PC-9 (cell line): ENCODE measurements around the gene RLIM. TPM values are rescaled to one million over a fixed set of nuclear protein-coding genes. Genes with fewer than 3 reads are reported as not detected.
A peak's percentile ranks its signal among the peaks of the same experiment; 100 is the strongest.

Source experiments
- BruUV-seq: library from RNA; stranded (reverse); fragments of 400-500 nt; replicated peaks from 2 replicates; lab custom pipeline; 2021; lab: Mats Ljungman, UMichigan
- CTCF ChIA-PET: fragments of 300-600 bp; sonication (Branson Sonifier 250); formaldehyde crosslinking; loops from one replicate; lab custom pipeline; 2022; ENCODE audit warnings: antibody characterized with exemption; lab: Charles Lee
- POLR2A ChIA-PET: fragments of 300-600 bp; sonication (Branson Sonifier 250); formaldehyde crosslinking; loops from one replicate; lab custom pipeline; 2022; ENCODE audit warnings: antibody characterized with exemption; ENCODE audit not compliant: unreplicated experiment; lab: Charles Lee
- DNase-seq, 2 experiments: peaks; one replicate each; pipeline versions ENCODE4 v3.0.0 to v3.0.0-alpha.2; 2015 to 2022; ENCODE audit warnings: mixed read lengths in 1 of 2
- H2AFZ ChIP-seq: fragments of 200-600 bp; sonication (generic); 2 replicates; pipeline ENCODE4 v1.8.1; 2017; ENCODE audit warnings: antibody characterized with exemption
- H3F3A ChIP-seq: fragments of 200-600 bp; sonication (generic); 2 replicates; pipeline ENCODE4 v1.8.1; 2017; ENCODE audit warnings: antibody characterized with exemption, mild to moderate bottlenecking, low read depth; ENCODE audit not compliant: insufficient read depth
- H3K27ac ChIP-seq: fragments of 200-600 bp; sonication (generic); 2 replicates; pipeline ENCODE4 v1.6.1; 2016; ENCODE audit warnings: mixed run types
- H3K27me3 ChIP-seq: fragments of 200-600 bp; sonication (generic); 2 replicates; pipeline ENCODE4 v1.6.1; 2016; ENCODE audit warnings: low read depth, mixed run types; ENCODE audit not compliant: insufficient read depth
- H3K36me3 ChIP-seq: fragments of 200-600 bp; sonication (generic); 2 replicates; pipeline ENCODE4 v1.6.1; 2016; ENCODE audit warnings: low read depth, mixed run types
- H3K4me1 ChIP-seq: fragments of 200-600 bp; sonication (generic); replicated peaks from 2 replicates; pipeline ENCODE4 v1.6.1; 2016; ENCODE audit warnings: mixed run types; ENCODE audit not compliant: insufficient read depth
- H3K4me2 ChIP-seq: fragments of 200-600 bp; sonication (generic); 2 replicates; pipeline ENCODE4 v1.6.1; 2017; ENCODE audit warnings: mixed run types
- H3K4me3 ChIP-seq: fragments of 200-600 bp; sonication (generic); 2 replicates; pipeline ENCODE4 v1.6.1; 2016; ENCODE audit warnings: mixed run types
- H3K79me2 ChIP-seq: fragments of 200-600 bp; sonication (generic); 2 replicates; pipeline ENCODE4 v1.6.1; 2017; ENCODE audit warnings: low read depth, mixed run types
- H3K9me2 ChIP-seq: fragments of 200-600 bp; sonication (generic); 2 replicates; pipeline ENCODE4 v1.8.1; 2017; ENCODE audit warnings: mild to moderate bottlenecking; ENCODE audit not compliant: insufficient read depth
- H3K9me3 ChIP-seq: fragments of 200-600 bp; sonication (generic); 2 replicates; pipeline ENCODE4 v1.8.1; 2016; ENCODE audit warnings: low read depth; ENCODE audit not compliant: insufficient read depth
- H4K20me1 ChIP-seq: fragments of 200-600 bp; sonication (generic); 2 replicates; pipeline ENCODE4 v1.8.1; 2017; ENCODE audit not compliant: insufficient read depth
- EZH2 ChIP-seq: fragments of 200-600 bp; sonication (generic); IDR thresholded peaks from 2 replicates; pipeline ENCODE4 v1.8.0; 2017; ENCODE audit warnings: antibody characterized with exemption, low read depth
- intact Hi-C: fragments of 100-400 bp; cut with micrococcal nuclease; formaldehyde crosslinking; loops from one replicate; pipeline ENCODE4 v1.10.0; 2022; ENCODE audit not compliant: unreplicated experiment
- total RNA-seq: library from RNA; stranded (reverse); gene quantifications from 2 replicates; pipeline ENCODE4 v1.2.3, GENCODE V29; 2021
- TF ChIP-seq, protein P1 (sequence below): fragments of 200-600 bp; sonication (generic); conservative IDR thresholded peaks from 2 replicates; pipeline ENCODE4 v1.6.1; 2017; ENCODE audit warnings: mixed run types, antibody characterized with exemption, mild to moderate bottlenecking, moderate library complexity

Gene RLIM
- total RNA-seq, 1 experiment from 2014 or later, result 32.9 TPM

DNA sequence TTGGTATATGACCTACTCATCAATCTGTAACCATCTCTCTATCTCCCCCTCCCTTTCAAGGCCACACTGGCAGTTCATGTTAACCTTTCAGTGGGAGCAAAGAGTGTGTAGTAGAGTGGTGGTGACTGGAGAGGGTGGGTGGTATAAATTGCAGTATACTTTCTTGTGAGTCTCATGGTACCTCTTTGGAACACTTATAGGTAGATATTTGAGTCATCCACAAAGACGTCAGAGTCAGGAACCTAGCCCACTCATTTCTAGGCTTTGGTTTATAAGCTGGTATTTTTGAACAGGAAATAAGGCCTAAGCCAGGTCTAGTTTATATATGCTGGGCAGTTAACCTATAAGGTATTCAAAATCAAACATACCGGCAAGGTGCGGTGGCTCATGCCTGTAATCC is 36.3 kb downstream of the RLIM start:
- Histone ChIP-seq H3K9me2 (no peaks in the 10 kb centered on the region), H3K27me3 (no peaks in the 10 kb centered on the region), H3K4me1 (no peaks in the 10 kb centered on the region), H3F3A (no peaks in the 10 kb centered on the region), H3K9me3 (no peaks in the 10 kb centered on the region), H3K36me3 (no peaks in the 10 kb centered on the region), H4K20me1 (no peaks in the 10 kb centered on the region), H3K27ac (no peak overlapping the region), H3K4me3 (no peak overlapping the region), H3K4me2 (no peak overlapping the region), H2AFZ (no peak overlapping the region), H3K79me2 (no peaks in the 10 kb centered on the region)
- ChIA-PET CTCF (no interaction called here), POLR2A (no interaction called here)
- DNase-seq, result no peak
- no peak for TF ChIP-seq EZH2
- TF ChIP-seq, protein P1, sequence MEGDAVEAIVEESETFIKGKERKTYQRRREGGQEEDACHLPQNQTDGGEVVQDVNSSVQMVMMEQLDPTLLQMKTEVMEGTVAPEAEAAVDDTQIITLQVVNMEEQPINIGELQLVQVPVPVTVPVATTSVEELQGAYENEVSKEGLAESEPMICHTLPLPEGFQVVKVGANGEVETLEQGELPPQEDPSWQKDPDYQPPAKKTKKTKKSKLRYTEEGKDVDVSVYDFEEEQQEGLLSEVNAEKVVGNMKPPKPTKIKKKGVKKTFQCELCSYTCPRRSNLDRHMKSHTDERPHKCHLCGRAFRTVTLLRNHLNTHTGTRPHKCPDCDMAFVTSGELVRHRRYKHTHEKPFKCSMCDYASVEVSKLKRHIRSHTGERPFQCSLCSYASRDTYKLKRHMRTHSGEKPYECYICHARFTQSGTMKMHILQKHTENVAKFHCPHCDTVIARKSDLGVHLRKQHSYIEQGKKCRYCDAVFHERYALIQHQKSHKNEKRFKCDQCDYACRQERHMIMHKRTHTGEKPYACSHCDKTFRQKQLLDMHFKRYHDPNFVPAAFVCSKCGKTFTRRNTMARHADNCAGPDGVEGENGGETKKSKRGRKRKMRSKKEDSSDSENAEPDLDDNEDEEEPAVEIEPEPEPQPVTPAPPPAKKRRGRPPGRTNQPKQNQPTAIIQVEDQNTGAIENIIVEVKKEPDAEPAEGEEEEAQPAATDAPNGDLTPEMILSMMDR, result no peak
- BruUV-seq, result no TSS peak
- intact Hi-C loops, result no loop called here

DNA sequence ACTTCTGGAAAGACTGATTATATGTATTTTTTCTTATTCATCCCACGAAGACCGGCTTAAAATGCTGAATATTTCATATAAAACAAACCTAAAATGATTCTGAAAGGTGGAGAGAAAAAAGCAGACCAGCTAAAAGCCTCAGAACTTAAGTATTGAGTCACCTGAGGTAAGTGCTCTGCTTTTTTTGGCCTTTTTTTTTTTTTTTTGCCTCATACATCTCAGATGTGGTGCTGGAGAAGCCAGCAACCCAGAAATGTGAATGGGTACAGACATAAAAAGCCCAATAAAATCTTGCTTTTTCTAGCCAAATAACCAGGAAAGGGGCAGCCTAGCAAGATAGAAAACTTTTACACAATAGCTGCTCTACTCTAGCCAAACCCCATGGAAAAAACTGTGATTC is 57.0 kb downstream of the RLIM start:
- Histone ChIP-seq H3K9me2 (no peaks in the 10 kb centered on the region), H3K4me2 (no peak overlapping the region; the same call in 1 of the 2 replicates), H2AFZ (no peak overlapping the region), H3K4me1 (peaks cover 5% of the 10 kb centered on the region; the same call in 1 of the 2 replicates), H3K4me3 (no peak overlapping the region), H4K20me1 (no peaks in the 10 kb centered on the region), H3K9me3 (no peaks in the 10 kb centered on the region), H3K27me3 (no peaks in the 10 kb centered on the region), H3K36me3 (no peaks in the 10 kb centered on the region), H3F3A (no peaks in the 10 kb centered on the region), H3K79me2 (no peaks in the 10 kb centered on the region), H3K27ac (peak overlapping the region; percentile 49; the same call in 1 of the 2 replicates)
- intact Hi-C loops, result no loop called here
- DNase-seq, result no peak
- CTCF ChIA-PET, result no interaction called here
- TF ChIP-seq, protein P1, result no peak
- TF ChIP-seq EZH2, result no peak
- no TSS peak for BruUV-seq
- POLR2A ChIA-PET, result no interaction called here

DNA sequence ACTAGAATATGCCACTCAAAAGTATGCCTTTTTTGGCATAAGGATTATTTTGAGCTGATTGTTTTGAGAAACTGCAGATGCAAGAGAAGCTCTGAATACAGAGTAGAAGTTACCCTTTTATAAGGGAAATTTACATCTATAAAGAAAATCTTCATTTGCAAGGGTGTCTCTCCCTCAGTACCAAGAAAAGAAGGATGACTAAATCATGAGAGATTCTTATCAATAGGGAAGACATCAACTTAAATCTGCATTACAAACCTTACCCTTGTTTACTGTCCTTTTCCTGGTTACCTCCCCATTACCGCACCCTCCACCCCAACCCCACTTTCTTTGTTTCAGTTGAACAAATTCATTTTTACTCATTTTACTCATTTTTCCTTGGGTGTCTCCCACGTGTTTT is 62.5 kb downstream of the RLIM start:
- H2AFZ ChIP-seq, result no peak overlapping the region
- H3F3A ChIP-seq, result peaks cover 4% of the 10 kb centered on the region; the same call in 1 of the 2 replicates
- ChIA-PET CTCF (no interaction called here), POLR2A (no interaction called here)
- no peak overlapping the region for H3K4me2 ChIP-seq
- no peaks in the 10 kb centered on the region for H3K36me3 ChIP-seq
- intact Hi-C loops, result no loop called here
- H3K27me3 ChIP-seq, result no peaks in the 10 kb centered on the region
- no peaks in the 10 kb centered on the region for H3K9me2 ChIP-seq
- no peak for DNase-seq
- H3K9me3 ChIP-seq, result no peaks in the 10 kb centered on the region
- no peak for TF ChIP-seq EZH2
- TF ChIP-seq, protein P1, result no peak
- H3K79me2 ChIP-seq, result no peaks in the 10 kb centered on the region
- H3K4me3 ChIP-seq, result no peak overlapping the region
- H3K27ac ChIP-seq, result no peak overlapping the region
- BruUV-seq, result no TSS peak
- no peaks in the 10 kb centered on the region for H4K20me1 ChIP-seq
- H3K4me1 ChIP-seq, result 0 out of 2 replicates have a peak, but pooled peaks cover 5% of the 10 kb centered on the region
